ENCODE measurements around the gene SNTG2.

SNTG2 gene

DNA sequence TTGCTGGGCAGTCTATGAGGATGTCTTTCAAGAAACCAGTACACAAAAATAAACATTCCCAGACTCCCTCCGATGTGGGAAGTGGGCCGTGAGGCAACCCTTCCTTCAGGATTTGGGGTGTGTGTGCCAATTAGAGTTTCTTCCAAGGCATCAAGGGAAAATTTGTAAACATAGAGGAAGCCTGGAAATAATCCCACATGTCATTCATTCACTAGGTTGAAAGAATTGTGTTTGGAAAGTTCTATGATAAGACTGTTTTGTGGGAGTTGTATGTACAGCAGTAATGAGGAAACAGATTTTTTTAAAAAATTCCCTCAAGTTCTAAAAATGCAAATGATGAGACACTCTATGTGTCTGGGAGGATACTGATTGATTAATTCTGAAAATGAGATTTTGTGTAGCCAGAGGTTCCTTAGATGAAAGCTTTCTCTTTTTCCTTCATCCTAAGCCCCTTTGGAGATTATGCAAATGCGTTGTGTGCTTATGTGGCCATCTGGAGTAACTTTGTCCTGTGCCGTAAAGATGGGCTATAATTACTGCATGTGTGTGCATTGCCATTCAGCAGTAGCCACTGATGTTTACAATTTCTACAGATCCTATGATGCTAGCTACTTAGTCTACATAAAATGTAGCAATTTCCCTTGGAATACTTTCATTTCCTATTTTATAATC lies 354.8 kb downstream of the SNTG2 start:
- Histone ChIP-seq H3K9ac (ENCODE audit: insufficient read length) (no peak overlapping the region), H3K9me3 (ENCODE audit: low read depth, low read length) (no peaks in the 10 kb centered on the region), H3K36me3 (ENCODE audit: insufficient read depth, low read length) (no peaks in the 10 kb centered on the region), H3K27ac (no peak overlapping the region), H3K4me3 (no peak overlapping the region)
- TF ChIP-seq FOXP2 (optimal IDR thresholded peaks at IDR 0.05; ENCODE audit: control extremely low read depth, extremely low read length, insufficient read depth) = no peak
- TF ChIP-seq POLR2AphosphoS5 (IDR thresholded peaks at IDR 0.05; ENCODE audit: borderline replicate concordance, low read depth, low read length) = no peak
- no peak for TF ChIP-seq EZH2 (IDR thresholded peaks at IDR 0.05)
- no peak for DNase-seq (ENCODE audit: low read depth, low spot score)

DNA sequence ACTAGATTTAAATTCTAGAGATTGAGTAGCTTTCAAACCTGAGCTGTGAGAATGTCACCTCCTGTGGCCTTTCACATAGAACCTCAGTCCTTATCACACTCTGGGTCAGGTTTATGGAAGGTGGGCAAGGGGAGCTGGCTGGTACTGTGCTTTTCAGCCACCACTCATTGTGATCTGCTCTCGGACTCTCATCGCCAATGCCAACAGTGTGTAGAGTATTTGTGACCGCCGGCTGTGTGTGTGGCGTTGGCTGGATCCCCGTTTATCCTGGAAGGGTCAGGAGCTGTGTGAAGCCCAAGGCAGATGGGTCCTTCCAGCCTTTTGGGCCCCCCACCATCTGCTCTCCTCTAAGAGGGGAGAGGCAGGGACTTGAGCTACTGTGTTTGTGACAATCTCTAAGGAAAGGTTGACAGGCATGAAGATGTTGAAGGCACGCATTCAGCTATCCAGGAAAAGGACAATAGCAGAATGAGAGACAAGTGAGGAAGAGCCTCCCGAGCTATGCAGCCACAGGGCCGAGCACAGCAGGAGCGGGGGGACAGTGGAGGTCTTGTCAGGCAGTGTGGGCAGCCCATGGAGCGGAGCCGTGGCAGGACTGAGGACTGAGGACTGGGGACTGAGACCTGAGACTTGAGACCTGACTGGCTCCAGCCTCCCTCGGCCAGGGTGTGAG lies 355.5 kb downstream of the SNTG2 start:
- Histone ChIP-seq H3K9me3 (ENCODE audit: low read depth, low read length) (no peaks in the 10 kb centered on the region), H3K9ac (ENCODE audit: insufficient read length) (no peak overlapping the region), H3K36me3 (ENCODE audit: insufficient read depth, low read length) (no peaks in the 10 kb centered on the region), H3K4me3 (no peak overlapping the region), H3K27ac (no peak overlapping the region)
- no peak for DNase-seq (ENCODE audit: low read depth, low spot score)
- TF ChIP-seq EZH2 (IDR thresholded peaks at IDR 0.05) = no peak
- TF ChIP-seq FOXP2 (optimal IDR thresholded peaks at IDR 0.05; ENCODE audit: control extremely low read depth, extremely low read length, insufficient read depth) = no peak
- TF ChIP-seq POLR2AphosphoS5 (IDR thresholded peaks at IDR 0.05; ENCODE audit: borderline replicate concordance, low read depth, low read length) = no peak

- H3K27ac ChIP-seq = no peak overlapping the region
- H3K36me3 ChIP-seq (ENCODE audit: insufficient read depth, low read length) = no peaks in the 10 kb centered on the region
- H3K9me3 ChIP-seq (ENCODE audit: low read depth, low read length) = no peaks in the 10 kb centered on the region
- no peak for DNase-seq (ENCODE audit: low read depth, low spot score)
- no peak overlapping the region for H3K4me3 ChIP-seq
- H3K9ac ChIP-seq (ENCODE audit: insufficient read length) = no peak overlapping the region
- TF ChIP-seq FOXP2 (optimal IDR thresholded peaks at IDR 0.05; ENCODE audit: control extremely low read depth, extremely low read length, insufficient read depth) = no peak
- no peak for TF ChIP-seq POLR2AphosphoS5 (IDR thresholded peaks at IDR 0.05; ENCODE audit: borderline replicate concordance, low read depth, low read length)
- no peak for TF ChIP-seq EZH2 (IDR thresholded peaks at IDR 0.05)
Measured at GRCh38 chr2:1306687-1307516, 356.3 kb downstream of the SNTG2 start.

GRCh38 chr2:1307670-1308069 lies 357.0 kb downstream of the SNTG2 start:
- H3K27ac ChIP-seq = no peak overlapping the region
- no peak overlapping the region for H3K4me3 ChIP-seq
- TF ChIP-seq FOXP2 (optimal IDR thresholded peaks at IDR 0.05; ENCODE audit: control extremely low read depth, extremely low read length, insufficient read depth) = no peak
- TF ChIP-seq POLR2AphosphoS5 (IDR thresholded peaks at IDR 0.05; ENCODE audit: borderline replicate concordance, low read depth, low read length) = no peak
- TF ChIP-seq EZH2 (IDR thresholded peaks at IDR 0.05) = no peak
- H3K36me3 ChIP-seq (ENCODE audit: insufficient read depth, low read length) = no peaks in the 10 kb centered on the region
- no peak for DNase-seq (ENCODE audit: low read depth, low spot score)
- no peaks in the 10 kb centered on the region for H3K9me3 ChIP-seq (ENCODE audit: low read depth, low read length)
- no peak overlapping the region for H3K9ac ChIP-seq (ENCODE audit: insufficient read length)

DNA sequence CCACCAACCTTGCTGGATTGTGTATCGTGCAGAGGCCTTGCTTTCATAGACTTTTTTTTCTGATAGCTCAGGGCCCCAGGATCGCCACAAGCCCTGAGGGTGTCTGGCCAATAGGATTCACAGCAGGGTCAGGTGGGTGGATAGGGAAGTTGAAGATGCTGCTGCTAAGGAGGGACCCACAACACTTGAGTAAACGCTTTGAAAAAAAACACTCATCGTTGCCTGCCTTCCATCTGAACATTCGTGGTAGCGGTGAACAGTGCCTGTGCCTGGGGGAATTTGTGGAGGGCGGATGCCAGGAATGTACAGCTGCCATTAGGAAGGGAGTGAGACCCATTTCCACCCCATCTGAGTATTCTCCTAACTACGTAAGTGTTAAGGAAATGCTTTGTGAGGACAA lies 358.0 kb downstream of the SNTG2 start:
- no peak for DNase-seq (ENCODE audit: low read depth, low spot score)
- TF ChIP-seq POLR2AphosphoS5 (IDR thresholded peaks at IDR 0.05; ENCODE audit: borderline replicate concordance, low read depth, low read length) = no peak
- Histone ChIP-seq H3K27ac (no peak overlapping the region), H3K4me3 (no peak overlapping the region), H3K9ac (ENCODE audit: insufficient read length) (no peak overlapping the region), H3K9me3 (ENCODE audit: low read depth, low read length) (no peaks in the 10 kb centered on the region), H3K36me3 (ENCODE audit: insufficient read depth, low read length) (no peaks in the 10 kb centered on the region)

DNA sequence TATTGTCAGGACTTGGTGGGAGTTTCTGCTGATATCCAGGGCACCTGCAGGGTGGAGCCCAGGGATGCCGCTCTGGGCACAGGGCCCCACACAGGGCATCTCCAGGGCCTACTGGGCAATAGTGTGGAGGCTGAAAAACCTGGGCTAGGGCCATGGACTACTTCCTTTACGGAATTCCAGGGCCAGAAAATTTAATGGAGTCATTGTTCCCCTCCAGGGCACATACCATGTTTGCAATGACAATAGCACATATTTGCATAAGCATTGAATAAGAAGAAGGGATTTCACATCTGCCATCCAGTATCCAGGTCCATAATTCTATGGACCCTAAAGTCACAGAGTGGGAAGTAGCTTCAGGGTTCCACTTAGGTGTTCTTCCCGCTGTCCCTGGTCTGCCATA lies 358.9 kb downstream of the SNTG2 start:
- no peak overlapping the region for H3K27ac ChIP-seq
- H3K9me3 ChIP-seq (ENCODE audit: low read depth, low read length) = no peaks in the 10 kb centered on the region
- H3K9ac ChIP-seq (ENCODE audit: insufficient read length) = no peak overlapping the region
- H3K4me3 ChIP-seq = no peak overlapping the region
- no peak for TF ChIP-seq FOXP2 (optimal IDR thresholded peaks at IDR 0.05; ENCODE audit: control extremely low read depth, extremely low read length, insufficient read depth)
- no peak for TF ChIP-seq EZH2 (IDR thresholded peaks at IDR 0.05)
- TF ChIP-seq POLR2AphosphoS5 (IDR thresholded peaks at IDR 0.05; ENCODE audit: borderline replicate concordance, low read depth, low read length) = no peak
- no peak for DNase-seq (ENCODE audit: low read depth, low spot score)
- H3K36me3 ChIP-seq (ENCODE audit: insufficient read depth, low read length) = no peaks in the 10 kb centered on the region

DNA sequence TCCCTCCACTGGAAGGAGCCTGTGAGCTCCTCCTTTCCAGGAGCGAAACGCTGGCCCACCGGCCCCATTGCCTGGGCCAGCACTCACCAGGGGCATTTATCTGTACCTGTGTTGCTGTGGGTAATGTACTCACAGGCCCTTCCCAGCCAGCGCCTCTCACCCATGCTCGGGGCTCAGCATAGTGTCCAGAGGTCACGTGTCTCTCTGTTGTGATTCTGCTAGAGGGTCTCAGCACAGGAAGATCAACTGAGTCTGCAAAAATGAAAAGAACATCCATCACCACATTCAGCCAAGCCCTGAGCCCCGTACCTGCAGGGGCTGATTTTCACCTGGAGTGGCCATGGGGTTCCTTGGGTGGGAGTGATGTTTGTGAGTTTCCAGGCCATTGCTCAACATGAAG lies 359.6 kb downstream of the SNTG2 start:
- Histone ChIP-seq H3K27ac (no peak overlapping the region), H3K4me3 (no peak overlapping the region)
- DNase-seq (ENCODE audit: low read depth, low spot score) = no peak

DNA sequence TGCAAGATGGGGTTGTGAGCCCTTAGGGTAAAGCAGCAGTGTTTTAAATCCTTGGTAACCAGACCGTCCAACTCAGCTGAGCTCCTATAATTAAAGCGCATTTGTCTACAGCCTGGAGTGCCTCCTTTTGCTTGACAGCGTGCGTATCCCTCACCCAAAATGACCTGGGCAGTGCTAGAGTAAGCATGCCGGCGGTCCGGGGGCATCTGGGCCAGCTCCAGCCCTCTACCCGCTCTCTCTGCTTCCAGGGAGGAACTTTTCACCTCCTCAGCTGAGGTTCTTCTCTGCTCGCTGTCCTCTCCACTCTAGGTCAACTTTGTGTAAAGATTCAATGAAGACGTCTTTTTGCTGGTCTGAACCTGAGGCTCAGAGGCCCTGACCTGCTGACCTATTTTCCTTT lies 360.2 kb downstream of the SNTG2 start:
- no peaks in the 10 kb centered on the region for H3K36me3 ChIP-seq (ENCODE audit: insufficient read depth, low read length)
- no peak overlapping the region for H3K4me3 ChIP-seq
- no peaks in the 10 kb centered on the region for H3K9me3 ChIP-seq (ENCODE audit: low read depth, low read length)
- DNase-seq (ENCODE audit: low read depth, low spot score) = no peak
- no peak overlapping the region for H3K9ac ChIP-seq (ENCODE audit: insufficient read length)
- no peak for TF ChIP-seq EZH2 (IDR thresholded peaks at IDR 0.05)
- no peak for TF ChIP-seq POLR2AphosphoS5 (IDR thresholded peaks at IDR 0.05; ENCODE audit: borderline replicate concordance, low read depth, low read length)
- TF ChIP-seq FOXP2 (optimal IDR thresholded peaks at IDR 0.05; ENCODE audit: control extremely low read depth, extremely low read length, insufficient read depth) = no peak
- H3K27ac ChIP-seq = no peak overlapping the region

More for the DNA sequence above, 359.6 kb downstream of the SNTG2 start:
- TF ChIP-seq EZH2 (IDR thresholded peaks at IDR 0.05) (no peak), FOXP2 (optimal IDR thresholded peaks at IDR 0.05; ENCODE audit: control extremely low read depth, extremely low read length, insufficient read depth) (no peak), POLR2AphosphoS5 (IDR thresholded peaks at IDR 0.05; ENCODE audit: borderline replicate concordance, low read depth, low read length) (no peak)
- Histone ChIP-seq H3K9ac (ENCODE audit: insufficient read length) (no peak overlapping the region), H3K9me3 (ENCODE audit: low read depth, low read length) (no peaks in the 10 kb centered on the region), H3K36me3 (ENCODE audit: insufficient read depth, low read length) (no peaks in the 10 kb centered on the region)
